ENCODE results near the gene ITPRIPL1.

ITPRIPL1 gene

GRCh38 chr2:96324721-96325040, 436 bp upstream of the ITPRIPL1 start:
- peak; percentile 71 for DNase-seq

GRCh38 chr2:96325884-96326255, 753 bp downstream of the ITPRIPL1 start:
- DNase-seq: peak; percentile 82

- peak; percentile 57 for DNase-seq
Observed at GRCh38 chr2:96326564-96326963, 1.4 kb downstream of the ITPRIPL1 start.

GRCh38 chr2:96326990-96327820, 2.1 kb downstream of the ITPRIPL1 start:
- DNase-seq: peak; percentile 43

- DNase-seq: no peak
Observed at GRCh38 chr2:96329456-96329855, 4.3 kb downstream of the ITPRIPL1 start.

GRCh38 chr2:96329874-96330273, 4.8 kb downstream of the ITPRIPL1 start:
- no peak for DNase-seq

GRCh38 chr2:96330407-96330806, 5.3 kb downstream of the ITPRIPL1 start:
- no peak for DNase-seq

- DNase-seq: no peak
Observed at GRCh38 chr2:96333708-96334107, 8.6 kb downstream of the ITPRIPL1 start.

- DNase-seq: no peak
Observed at GRCh38 chr2:96336104-96336775, 11.1 kb downstream of the ITPRIPL1 start.

- no peak for DNase-seq
Observed at GRCh38 chr2:96336873-96337272, 11.8 kb downstream of the ITPRIPL1 start.

- no peak for DNase-seq
Observed at GRCh38 chr2:96340493-96341414, 15.6 kb downstream of the ITPRIPL1 start.

GRCh38 chr2:96341641-96342040, 16.5 kb downstream of the ITPRIPL1 start:
- DNase-seq: peak; percentile 70

GRCh38 chr2:96342085-96342484, 17.0 kb downstream of the ITPRIPL1 start:
- DNase-seq: peak; percentile 85

GRCh38 chr2:96344011-96344410, 18.9 kb downstream of the ITPRIPL1 start:
- DNase-seq: peak; percentile 85

- no peak for DNase-seq
Observed at GRCh38 chr2:96345438-96345837, 20.3 kb downstream of the ITPRIPL1 start.

- DNase-seq: no peak
Observed at GRCh38 chr2:96345868-96346462, 20.8 kb downstream of the ITPRIPL1 start.

GRCh38 chr2:96347395-96347794, 22.3 kb downstream of the ITPRIPL1 start:
- DNase-seq: no peak

GRCh38 chr2:96353032-96353561, 28.0 kb downstream of the ITPRIPL1 start:
- no peak for DNase-seq

- no peak for DNase-seq
Observed at GRCh38 chr2:96353606-96354101, 28.5 kb downstream of the ITPRIPL1 start.

- no peak for DNase-seq
Observed at GRCh38 chr2:96354492-96354891, 29.4 kb downstream of the ITPRIPL1 start.

- no peak for DNase-seq
Observed at GRCh38 chr2:96356889-96357288, 31.8 kb downstream of the ITPRIPL1 start.

GRCh38 chr2:96359310-96359709, 34.2 kb downstream of the ITPRIPL1 start:
- DNase-seq: peak; percentile 77

GRCh38 chr2:96359866-96360265, 34.7 kb downstream of the ITPRIPL1 start:
- no peak for DNase-seq

Measured in activated effector memory CD4-positive, alpha-beta T cell treated with anti-CD3 and anti-CD28 coated beads, Interleukin-2, amount 50 U/mL, for 16 hours (primary cell).